GM21515 (cell line): ENCODE results near the gene SLC24A4.
"Not testable (repeated sequence)": the region's sequence is repeated elsewhere in the genome, so short reads cannot be mapped to it uniquely, and the experiment has no call there.

Source experiments
- ATAC-seq: cut with Tn5 transposase; IDR thresholded peaks from one replicate; pipeline ENCODE4 v1.9.1; 2021; ENCODE audit not compliant: unreplicated experiment

SLC24A4 gene

GRCh38 chr14:92516344-92516965, 193.5 kb downstream of the SLC24A4 start:
- no peak for ATAC-seq

GRCh38 chr14:92516966-92517506, 194.1 kb downstream of the SLC24A4 start:
- ATAC-seq, result no peak

- no peak for ATAC-seq
Measured at GRCh38 chr14:92517761-92518160, 194.8 kb downstream of the SLC24A4 start.

- ATAC-seq, result no peak
Measured at GRCh38 chr14:92519246-92520101, 196.5 kb downstream of the SLC24A4 start.

- ATAC-seq, result no peak
Measured at GRCh38 chr14:92520102-92521057, 197.4 kb downstream of the SLC24A4 start.

- no peak for ATAC-seq
Measured at GRCh38 chr14:92521058-92521415, 198.1 kb downstream of the SLC24A4 start.

GRCh38 chr14:92523752-92524151, 200.8 kb downstream of the SLC24A4 start:
- no peak for ATAC-seq

GRCh38 chr14:92524602-92525185, 201.7 kb downstream of the SLC24A4 start:
- no peak for ATAC-seq

GRCh38 chr14:92525322-92526095, 202.5 kb downstream of the SLC24A4 start:
- ATAC-seq, result no peak

- ATAC-seq, result no peak
Measured at GRCh38 chr14:92527721-92528120, 204.8 kb downstream of the SLC24A4 start.

GRCh38 chr14:92528486-92529100, 205.6 kb downstream of the SLC24A4 start:
- ATAC-seq, result no peak

- ATAC-seq, result no peak
Measured at GRCh38 chr14:92529903-92530302, 206.9 kb downstream of the SLC24A4 start.

- no peak for ATAC-seq
Measured at GRCh38 chr14:92531106-92531873, 208.3 kb downstream of the SLC24A4 start.

GRCh38 chr14:92532490-92533163, 209.7 kb downstream of the SLC24A4 start:
- ATAC-seq, result no peak

GRCh38 chr14:92534932-92535643, 212.1 kb downstream of the SLC24A4 start:
- no peak for ATAC-seq

GRCh38 chr14:92536231-92536630, 213.3 kb downstream of the SLC24A4 start:
- not testable (repeated sequence) for ATAC-seq

GRCh38 chr14:92538412-92538985, 215.5 kb downstream of the SLC24A4 start:
- ATAC-seq, result peak; percentile 77
